ENCODE measurements around the gene CAPN14.

The CAPN14 gene

DNA sequence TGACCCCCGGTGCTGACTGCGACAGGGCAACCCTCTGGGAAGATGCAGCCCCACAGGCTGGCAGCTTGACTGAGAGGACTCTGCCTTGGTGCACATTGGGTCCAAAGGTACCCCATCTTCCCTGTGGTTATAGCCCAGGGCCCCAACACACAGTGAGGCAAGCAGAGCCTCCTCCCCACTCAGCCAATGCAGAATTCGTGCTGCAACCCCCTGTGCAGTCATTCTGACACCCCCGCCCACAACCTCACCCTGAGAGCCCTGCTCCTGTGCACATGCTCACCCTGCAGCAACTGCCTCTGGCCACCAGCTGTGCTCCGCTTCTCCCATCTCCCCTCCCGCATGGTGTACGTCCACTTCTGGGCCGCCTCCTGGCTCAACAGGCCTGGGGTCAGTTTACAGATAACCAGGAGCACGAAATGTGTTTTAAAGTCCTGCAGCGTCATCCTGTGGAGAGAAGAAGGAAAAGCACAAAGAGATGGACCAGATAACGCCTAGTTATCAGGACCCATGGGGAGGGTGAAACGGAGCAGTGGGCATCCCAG is 24.4 kb downstream of the CAPN14 start:
- Histone ChIP-seq H2AK5ac (ENCODE audit: low read length, severe bottlenecking) (no peak overlapping the region), H2BK5ac (ENCODE audit: low read depth, low read length, poor library complexity, severe bottlenecking) (no peak overlapping the region)
- WGBS = 78% methylated on average over 12 of the region's 12 CpGs

DNA sequence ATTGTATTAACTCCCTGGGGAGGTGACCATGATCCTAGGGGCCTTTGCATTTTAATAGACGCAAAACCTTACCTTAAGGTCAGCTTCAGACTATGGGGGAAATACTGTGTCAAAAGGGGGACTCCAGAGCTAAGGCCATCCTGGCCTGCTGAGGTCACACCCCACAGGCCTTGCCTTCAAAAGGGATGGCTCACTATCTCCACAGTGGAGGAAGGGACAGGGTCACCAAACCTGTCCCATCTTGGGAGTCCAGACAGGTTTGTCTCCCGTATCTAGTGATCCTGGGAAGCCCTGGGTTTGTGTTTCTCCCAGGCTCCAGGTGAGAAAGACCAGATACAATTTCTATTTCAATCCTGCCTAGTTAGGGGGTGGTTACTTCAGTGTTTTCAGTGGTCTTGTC is 24.9 kb downstream of the CAPN14 start:
- Histone ChIP-seq H2BK5ac (ENCODE audit: low read depth, low read length, poor library complexity, severe bottlenecking) (no peak overlapping the region), H3K27ac (ENCODE audit: low read length, poor library complexity, severe bottlenecking) (no peak overlapping the region), H3K14ac (ENCODE audit: low read length in 2 of 2) (no peak overlapping the region), H3K27me3 (ENCODE audit: control insufficient read depth in 1 of 2, insufficient read depth in 1 of 2, low read length in 2 of 2) (peaks cover 7 to 12% of the 10 kb centered on the region in 2 experiments), H3K9ac (ENCODE audit: low read length) (no peak overlapping the region), H3K9me3 (ENCODE audit: control insufficient read depth, low read length) (no peaks in the 10 kb centered on the region), H2BK15ac (ENCODE audit: low read depth, poor library complexity, severe bottlenecking) (no peak overlapping the region), H2AFZ (ENCODE audit: low read depth, low read length) (no peak overlapping the region), H3K4me3 (ENCODE audit: insufficient read depth in 1 of 2, low read depth in 1 of 2, low read length in 2 of 2) (no peak overlapping the region), H2AK5ac (ENCODE audit: low read length, severe bottlenecking) (no peak overlapping the region), H4K91ac (ENCODE audit: low read length) (no peak overlapping the region), H3K36me3 (ENCODE audit: control insufficient read depth in 1 of 2, insufficient read depth in 2 of 2, low read depth in 1 of 2, low read length in 2 of 2) (no peaks in the 10 kb centered on the region), H2BK120ac (ENCODE audit: low read depth, low read length) (no peak overlapping the region), H3K4ac (ENCODE audit: low read depth in 1 of 2, low read length in 2 of 2) (no peak overlapping the region), H3K4me1 (ENCODE audit: control insufficient read depth, insufficient read depth, low read depth, low read length) (no peaks in the 10 kb centered on the region), H3K79me1 (replicated peaks; ENCODE audit: low read length, poor library complexity, severe bottlenecking) (no peaks in the 10 kb centered on the region), H2BK12ac (ENCODE audit: low read length in 2 of 2) (no peak overlapping the region), H3K23ac (ENCODE audit: low read length in 2 of 2) (no peak overlapping the region), H4K8ac (ENCODE audit: low read length) (no peak overlapping the region), H3K4me2 (ENCODE audit: low read length, poor library complexity, severe bottlenecking) (no peak overlapping the region), H3K18ac (ENCODE audit: low read depth in 1 of 2, low read length in 2 of 2) (no peak overlapping the region)
- 93% methylated on average over 2 of the region's 2 CpGs for WGBS
- DNase-seq = no peak

More for the DNA sequence above, 24.4 kb downstream of the CAPN14 start:
- Histone ChIP-seq H3K9me3 (ENCODE audit: control insufficient read depth, low read length) (no peaks in the 10 kb centered on the region), H3K36me3 (ENCODE audit: control insufficient read depth in 1 of 2, insufficient read depth in 2 of 2, low read depth in 1 of 2, low read length in 2 of 2) (no peaks in the 10 kb centered on the region), H3K18ac (ENCODE audit: low read depth in 1 of 2, low read length in 2 of 2) (no peak overlapping the region), H4K8ac (ENCODE audit: low read length) (no peak overlapping the region), H3K4me2 (ENCODE audit: low read length, poor library complexity, severe bottlenecking) (no peak overlapping the region), H2AFZ (ENCODE audit: low read depth, low read length) (no peak overlapping the region), H3K79me1 (replicated peaks; ENCODE audit: low read length, poor library complexity, severe bottlenecking) (no peaks in the 10 kb centered on the region), H3K4me1 (ENCODE audit: control insufficient read depth, insufficient read depth, low read depth, low read length) (no peaks in the 10 kb centered on the region), H3K14ac (ENCODE audit: low read length in 2 of 2) (no peak overlapping the region), H3K4me3 (ENCODE audit: insufficient read depth in 1 of 2, low read depth in 1 of 2, low read length in 2 of 2) (no peak overlapping the region), H2BK15ac (ENCODE audit: low read depth, poor library complexity, severe bottlenecking) (no peak overlapping the region), H4K91ac (ENCODE audit: low read length) (no peak overlapping the region), H3K23ac (ENCODE audit: low read length in 2 of 2) (no peak overlapping the region), H2BK12ac (ENCODE audit: low read length in 2 of 2) (no peak overlapping the region), H3K4ac (ENCODE audit: low read depth in 1 of 2, low read length in 2 of 2) (no peak overlapping the region), H3K9ac (ENCODE audit: low read length) (no peak overlapping the region), H3K27ac (ENCODE audit: low read length, poor library complexity, severe bottlenecking) (no peak overlapping the region), H2BK120ac (ENCODE audit: low read depth, low read length) (no peak overlapping the region), H3K27me3 (ENCODE audit: control insufficient read depth in 1 of 2, insufficient read depth in 1 of 2, low read length in 2 of 2) (peaks cover 2 to 12% of the 10 kb centered on the region in 2 experiments)
- DNase-seq = no peak

GRCh38 chr2:31191931-31192330 is 25.4 kb downstream of the CAPN14 start:
- H3K23ac ChIP-seq (ENCODE audit: low read length in 2 of 2) = no peak overlapping the region
- H4K91ac ChIP-seq (ENCODE audit: low read length) = no peak overlapping the region
- no peak overlapping the region for H3K18ac ChIP-seq (ENCODE audit: low read depth in 1 of 2, low read length in 2 of 2)
- 87% methylated on average over 11 of the region's 11 CpGs for WGBS
- H2BK120ac ChIP-seq (ENCODE audit: low read depth, low read length) = no peak overlapping the region
- no peaks in the 10 kb centered on the region for H3K9me3 ChIP-seq (ENCODE audit: control insufficient read depth, low read length)
- no peak overlapping the region for H3K4me3 ChIP-seq (ENCODE audit: insufficient read depth in 1 of 2, low read depth in 1 of 2, low read length in 2 of 2)
- H3K36me3 ChIP-seq (ENCODE audit: control insufficient read depth in 1 of 2, insufficient read depth in 2 of 2, low read depth in 1 of 2, low read length in 2 of 2) = no peaks in the 10 kb centered on the region
- no peak overlapping the region for H3K27ac ChIP-seq (ENCODE audit: low read length, poor library complexity, severe bottlenecking)
- H3K27me3 ChIP-seq (ENCODE audit: control insufficient read depth in 1 of 2, insufficient read depth in 1 of 2, low read length in 2 of 2) = peaks cover 9 to 12% of the 10 kb centered on the region in 2 experiments
- H2BK5ac ChIP-seq (ENCODE audit: low read depth, low read length, poor library complexity, severe bottlenecking) = no peak overlapping the region
- H2AK5ac ChIP-seq (ENCODE audit: low read length, severe bottlenecking) = no peak overlapping the region
- no peak overlapping the region for H3K9ac ChIP-seq (ENCODE audit: low read length)
- H3K4me2 ChIP-seq (ENCODE audit: low read length, poor library complexity, severe bottlenecking) = no peak overlapping the region
- H3K14ac ChIP-seq (ENCODE audit: low read length in 2 of 2) = no peak overlapping the region
- no peak for DNase-seq
- no peak overlapping the region for H2AFZ ChIP-seq (ENCODE audit: low read depth, low read length)
- no peak overlapping the region for H2BK15ac ChIP-seq (ENCODE audit: low read depth, poor library complexity, severe bottlenecking)
- no peaks in the 10 kb centered on the region for H3K4me1 ChIP-seq (ENCODE audit: control insufficient read depth, insufficient read depth, low read depth, low read length)
- no peak overlapping the region for H3K4ac ChIP-seq (ENCODE audit: low read depth in 1 of 2, low read length in 2 of 2)
- no peak overlapping the region for H4K8ac ChIP-seq (ENCODE audit: low read length)
- H2BK12ac ChIP-seq (ENCODE audit: low read length in 2 of 2) = no peak overlapping the region
- no peaks in the 10 kb centered on the region for H3K79me1 ChIP-seq (replicated peaks; ENCODE audit: low read length, poor library complexity, severe bottlenecking)

DNA sequence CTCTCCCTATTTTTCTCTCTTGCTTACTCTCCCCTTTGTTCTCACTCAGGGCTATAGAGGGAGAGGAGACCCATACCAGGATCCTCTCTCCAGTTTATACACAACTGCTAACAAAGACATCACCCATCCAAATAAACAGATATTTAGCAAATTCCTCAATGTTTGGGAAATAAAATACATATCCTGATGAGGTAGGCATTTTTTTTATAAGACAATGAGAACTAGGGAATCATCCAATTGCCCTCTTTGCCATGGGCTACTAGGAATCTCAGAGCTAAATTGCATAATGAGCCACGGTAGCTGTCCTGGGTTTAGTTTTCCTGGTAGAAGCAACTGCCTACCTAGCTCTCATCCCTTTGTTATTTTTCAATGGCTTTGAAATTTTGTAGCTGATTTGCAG is 27.1 kb downstream of the CAPN14 start:
- no peak for DNase-seq
- H3K27ac ChIP-seq (ENCODE audit: low read length, poor library complexity, severe bottlenecking) = no peak overlapping the region
- no peak overlapping the region for H3K4me2 ChIP-seq (ENCODE audit: low read length, poor library complexity, severe bottlenecking)
- H2AFZ ChIP-seq (ENCODE audit: low read depth, low read length) = no peak overlapping the region
- no peak overlapping the region for H4K8ac ChIP-seq (ENCODE audit: low read length)
- H4K91ac ChIP-seq (ENCODE audit: low read length) = no peak overlapping the region
- no peaks in the 10 kb centered on the region for H3K4me1 ChIP-seq (ENCODE audit: control insufficient read depth, insufficient read depth, low read depth, low read length)
- no peaks in the 10 kb centered on the region for H3K36me3 ChIP-seq (ENCODE audit: control insufficient read depth in 1 of 2, insufficient read depth in 2 of 2, low read depth in 1 of 2, low read length in 2 of 2)
- H3K27me3 ChIP-seq (ENCODE audit: control insufficient read depth in 1 of 2, insufficient read depth in 1 of 2, low read length in 2 of 2) = peaks cover 9 to 26% of the 10 kb centered on the region in 2 experiments
- H3K18ac ChIP-seq (ENCODE audit: low read depth in 1 of 2, low read length in 2 of 2) = no peak overlapping the region
- H2BK120ac ChIP-seq (ENCODE audit: low read depth, low read length) = no peak overlapping the region
- no peaks in the 10 kb centered on the region for H3K9me3 ChIP-seq (ENCODE audit: control insufficient read depth, low read length)
- no peak overlapping the region for H2BK12ac ChIP-seq (ENCODE audit: low read length in 2 of 2)
- H3K23ac ChIP-seq (ENCODE audit: low read length in 2 of 2) = no peak overlapping the region
- no peak overlapping the region for H3K14ac ChIP-seq (ENCODE audit: low read length in 2 of 2)
- no peak overlapping the region for H2BK5ac ChIP-seq (ENCODE audit: low read depth, low read length, poor library complexity, severe bottlenecking)
- H2BK15ac ChIP-seq (ENCODE audit: low read depth, poor library complexity, severe bottlenecking) = no peak overlapping the region
- WGBS = 83% methylated on average over 1 of the region's 1 CpG
- H2AK5ac ChIP-seq (ENCODE audit: low read length, severe bottlenecking) = no peak overlapping the region
- H3K4me3 ChIP-seq (ENCODE audit: insufficient read depth in 1 of 2, low read depth in 1 of 2, low read length in 2 of 2) = no peak overlapping the region
- no peaks in the 10 kb centered on the region for H3K79me1 ChIP-seq (replicated peaks; ENCODE audit: low read length, poor library complexity, severe bottlenecking)
- no peak overlapping the region for H3K4ac ChIP-seq (ENCODE audit: low read depth in 1 of 2, low read length in 2 of 2)
- H3K9ac ChIP-seq (ENCODE audit: low read length) = no peak overlapping the region

All from mesenchymal stem cell (in vitro differentiated cells and primary cell).